Measurements from ENCODE around the gene FBN2.
"Not testable (repeated sequence)": the region's sequence is repeated elsewhere in the genome, so short reads cannot be mapped to it uniquely, and the experiment has no call there.

- not testable (repeated sequence) for TF ChIP-seq POLR2AphosphoS5, EP300, CTCF (IDR thresholded peaks at IDR 0.05)
These were observed 34.3 kb downstream of the FBN2 start for GRCh38 chr5:128503727-128504126.
